Motor neuron (in vitro differentiated cells): ENCODE data around the gene SIPA1L3. TPM values are rescaled to one million over a fixed set of nuclear protein-coding genes. Genes with fewer than 3 reads are reported as not detected.

ENCODE experiments used
- ATAC-seq, 8 experiments: fragments of 200-7000 bp; cut with Tn5 transposase; replicated peaks in 6 of 8; 2 replicates each; pipeline ENCODE4 v1.8.0; 2021; ENCODE audit warnings: mild to moderate bottlenecking in 8 of 8, moderate library complexity in 8 of 8
- H3K27ac ChIP-seq, 2 donors: fragments of 250-450 bp; sonication (Bioruptor Pico); 2 replicates each; pipeline ENCODE4 v1.9.0; 2021; ENCODE audit warnings: antibody characterized with exemption in 2 of 2, mild to moderate bottlenecking in 2 of 2, moderate library complexity in 1 of 2
- H3K4me1 ChIP-seq, 2 donors: fragments of 250-450 bp; sonication (Bioruptor Pico); replicated peaks in 1 of 2; 2 replicates each; pipeline ENCODE4 v1.6.1; 2021; ENCODE audit warnings: antibody characterized with exemption in 2 of 2, mild to moderate bottlenecking in 2 of 2, moderate library complexity in 1 of 2
- H3K4me3 ChIP-seq, 5 donors: fragments of 250-450 bp; sonication (Bioruptor Pico); 2 replicates each; pipeline ENCODE4 v1.9.0; 2021; ENCODE audit warnings: antibody characterized with exemption in 5 of 5, mild to moderate bottlenecking in 5 of 5, moderate library complexity in 4 of 5
- WGBS, 10 experiments: fragments of 450-650 bp; shearing (Covaris generic); methylation state at CpG; one replicate each; pipeline ENCODE4 v1.0.0; 2022; 5-methylcytosine and 5-hydroxymethylcytosine counted together
- in situ Hi-C, 9 experiments: fragments of 400-800 bp; cut with MboI; loops; one replicate each; pipeline ENCODE4 v1.15.0; 2021; ENCODE audit warnings: low sequenced_read_pairs in 9 of 9, low pct_unique_long_range_greater_than_20kb in 2 of 9; ENCODE audit not compliant: unreplicated experiment in 9 of 9
- total RNA-seq, 8 experiments: library from RNA; unstranded; fragments of 300-600 nt; gene quantifications; 2 replicates each; pipeline versions ENCODE4 v1.2.3 to v1.2.4, GENCODE V29; 2022

The SIPA1L3 gene
- total RNA-seq, 8 experiments from 2014 or later, result 8.5 to 22.1 (median 15.1) TPM

- H3K27ac ChIP-seq, result no peak overlapping the region
- WGBS, 10 experiments, result 95 to 100% (median 100%) methylated on average over 1 to 3 of the region's 3 CpGs; no CpG with 5 or more reads in 4 of the 10 experiments
- no peak overlapping the region for H3K4me3 ChIP-seq
- ATAC-seq, result no peak
- in situ Hi-C loops, result no loop called here
- peaks cover 3 to 5% of the 10 kb centered on the region in 2 donors for H3K4me1 ChIP-seq
Measured at GRCh38 chr19:37972803-37973202, 65.8 kb downstream of the SIPA1L3 start.

GRCh38 chr19:37973666-37974065, 66.7 kb downstream of the SIPA1L3 start:
- in situ Hi-C loops, result no loop called here
- H3K4me1 ChIP-seq, result peaks cover 8 to 9% of the 10 kb centered on the region in 2 donors

GRCh38 chr19:37975071-37975470, 68.1 kb downstream of the SIPA1L3 start:
- ATAC-seq, result no peak
- Histone ChIP-seq H3K27ac (no peak overlapping the region), H3K4me3 (no peak overlapping the region), H3K4me1 (peaks cover 8 to 9% of the 10 kb centered on the region in 2 donors)
- 80 to 100% (median 93%) methylated on average over 1 to 8 of the region's 13 CpGs; no CpG with 5 or more reads in 5 of the 10 experiments for WGBS, 10 experiments
- in situ Hi-C loops, result no loop called here

More at GRCh38 chr19:37973666-37974065, 66.7 kb downstream of the SIPA1L3 start:
- WGBS, 10 experiments, result 80 to 100% (median 90%) methylated on average over 1 to 2 of the region's 2 CpGs; no CpG with 5 or more reads in 7 of the 10 experiments
- ATAC-seq, result no peak
- Histone ChIP-seq H3K4me3 (no peak overlapping the region), H3K27ac (no peak overlapping the region)

GRCh38 chr19:37975596-37976515, 68.8 kb downstream of the SIPA1L3 start:
- no peak for ATAC-seq
- in situ Hi-C loops, result no loop called here
- Histone ChIP-seq H3K27ac (no peak overlapping the region), H3K4me1 (peaks cover 8 to 9% of the 10 kb centered on the region in 2 donors), H3K4me3 (no peak overlapping the region)
- 89 to 100% (median 98%) methylated on average over 1 to 8 of the region's 16 CpGs; no CpG with 5 or more reads in 1 of the 10 experiments for WGBS, 10 experiments

GRCh38 chr19:37977391-37977790, 70.4 kb downstream of the SIPA1L3 start:
- 40 to 100% (median 68%) methylated on average over 1 to 4 of the region's 5 CpGs; no CpG with 5 or more reads in 6 of the 10 experiments for WGBS, 10 experiments
- H3K4me3 ChIP-seq, result no peak overlapping the region
- H3K27ac ChIP-seq, result peak overlapping the region; percentile 33 to 69
- no peak for ATAC-seq
- peaks cover 9 to 10% of the 10 kb centered on the region in 2 donors for H3K4me1 ChIP-seq
- in situ Hi-C loops, result no loop called here

GRCh38 chr19:37977992-37978391, 71.0 kb downstream of the SIPA1L3 start:
- Histone ChIP-seq H3K27ac (peak overlapping the region; percentile 33 to 69), H3K4me1 (peaks cover 9 to 10% of the 10 kb centered on the region in 2 donors), H3K4me3 (no peak overlapping the region)
- WGBS, 10 experiments, result 30 to 100% (median 65%) methylated on average over 1 to 6 of the region's 7 CpGs; no CpG with 5 or more reads in 6 of the 10 experiments
- in situ Hi-C loops, result no loop called here
- ATAC-seq, result peak in 5 of 8 experiments; percentile 92 to 96 (median 95)

- ATAC-seq, result peak in 3 of 8 experiments; percentile 27 to 38 (median 33)
- 82 to 100% (median 94%) methylated on average over 2 to 9 of the region's 13 CpGs; no CpG with 5 or more reads in 3 of the 10 experiments for WGBS, 10 experiments
- Histone ChIP-seq H3K4me1 (peaks cover 9 to 10% of the 10 kb centered on the region in 2 donors), H3K4me3 (no peak overlapping the region), H3K27ac (no peak overlapping the region)
- in situ Hi-C loops, result no loop called here
Measured at GRCh38 chr19:37979547-37980082, 72.6 kb downstream of the SIPA1L3 start.

GRCh38 chr19:37980419-37981170, 73.6 kb downstream of the SIPA1L3 start:
- no peak overlapping the region for H3K4me3 ChIP-seq
- in situ Hi-C loops, result no loop called here
- no peak overlapping the region for H3K27ac ChIP-seq
- peaks cover 9 to 10% of the 10 kb centered on the region in 2 donors for H3K4me1 ChIP-seq
- ATAC-seq, result no peak
- WGBS, 10 experiments, result 40 to 100% (median 72%) methylated on average over 2 to 9 of the region's 12 CpGs; no CpG with 5 or more reads in 5 of the 10 experiments

GRCh38 chr19:37981785-37982475, 74.9 kb downstream of the SIPA1L3 start:
- in situ Hi-C loops, result no loop called here
- Histone ChIP-seq H3K4me1 (peaks cover 9 to 10% of the 10 kb centered on the region in 2 donors), H3K4me3 (no peak overlapping the region), H3K27ac (no peak overlapping the region)
- WGBS, 10 experiments, result 66 to 100% (median 80%) methylated on average over 2 to 10 of the region's 13 CpGs; no CpG with 5 or more reads in 2 of the 10 experiments
- peak in 2 of 8 experiments; percentile 4 to 50 for ATAC-seq

- H3K4me3 ChIP-seq, result no peak overlapping the region
- ATAC-seq, result no peak
- in situ Hi-C loops, result no loop called here
- peaks cover 9 to 11% of the 10 kb centered on the region in 2 donors for H3K4me1 ChIP-seq
- 80 to 100% (median 100%) methylated on average over 1 to 2 of the region's 5 CpGs; no CpG with 5 or more reads in 6 of the 10 experiments for WGBS, 10 experiments
- H3K27ac ChIP-seq, result no peak overlapping the region
Measured at GRCh38 chr19:37982655-37983054, 75.6 kb downstream of the SIPA1L3 start.

- Histone ChIP-seq H3K4me1 (peaks cover 4 to 11% of the 10 kb centered on the region in 2 donors), H3K27ac (no peak overlapping the region), H3K4me3 (no peak overlapping the region)
- WGBS, 10 experiments, result 0 to 100% (median 77%) methylated on average over 1 to 5 of the region's 10 CpGs; no CpG with 5 or more reads in 5 of the 10 experiments
- no peak for ATAC-seq
- in situ Hi-C loops, result no loop called here
Measured at GRCh38 chr19:37983153-37983552, 76.1 kb downstream of the SIPA1L3 start.

GRCh38 chr19:37983916-37984315, 76.9 kb downstream of the SIPA1L3 start:
- in situ Hi-C loops, result no loop called here
- H3K27ac ChIP-seq, result no peak overlapping the region
- 20 to 97% (median 79%) methylated on average over 1 to 8 of the region's 10 CpGs; no CpG with 5 or more reads in 2 of the 10 experiments for WGBS, 10 experiments
- no peak overlapping the region for H3K4me3 ChIP-seq
- peaks cover 9 to 16% of the 10 kb centered on the region in 2 donors for H3K4me1 ChIP-seq
- ATAC-seq, result no peak
